ENCODE data around the gene KRTAP10-1. TPM values are rescaled to one million over a fixed set of nuclear protein-coding genes. Genes with fewer than 3 reads are reported as not detected.

Gene KRTAP10-1
- total and polyA plus RNA-seq, 2 of the 13 experiments (the other 11 are each of a cell fraction or from before 2014, with no cell fraction given) = not detected

DNA sequence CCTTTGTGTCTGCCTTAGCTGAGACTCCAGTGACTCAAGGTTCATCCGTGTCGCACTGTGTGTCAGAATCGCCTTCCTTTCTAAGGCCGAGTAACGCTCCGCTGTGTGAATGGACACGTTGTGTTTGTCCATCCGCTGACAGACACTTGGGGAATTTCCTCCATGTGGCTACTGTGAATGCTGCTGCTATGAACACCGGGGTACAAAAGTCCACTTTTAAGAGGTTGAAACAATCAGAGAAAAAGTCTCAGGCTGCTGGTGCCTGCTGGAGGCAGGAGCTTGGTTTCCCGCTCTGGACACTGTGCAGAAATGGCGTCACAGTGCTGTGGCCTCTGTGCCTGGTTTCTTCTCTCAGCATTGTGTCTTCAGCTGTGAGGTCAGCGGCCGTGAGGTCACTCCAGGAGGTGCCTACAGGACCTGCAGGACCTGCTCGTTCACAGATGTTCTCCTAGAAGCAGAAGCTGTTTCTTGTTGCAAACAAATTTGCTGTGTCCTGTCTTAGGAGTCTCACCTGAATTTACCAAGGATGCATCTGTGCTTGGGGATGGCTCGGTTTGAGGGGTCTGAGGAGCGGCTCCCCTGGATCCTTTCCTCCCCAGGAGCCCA is 34.2 kb downstream of the KRTAP10-1 start (continued):
- TF ChIP-seq ZBTB21 (CRISPR knock-in tag; IDR thresholded peaks at IDR 0.05) (peak; percentile 95), ERF (CRISPR knock-in tag; IDR thresholded peaks at IDR 0.05) (no peak), YY1 (IDR thresholded peaks at IDR 0.05; ENCODE audit: insufficient read depth, insufficient replicate concordance, low read depth, low read length) (peak; percentile 82), ZNF484 (CRISPR knock-in tag; IDR thresholded peaks at IDR 0.05; ENCODE audit: borderline replicate concordance, low read depth) (no peak), ZNF660 (CRISPR knock-in tag; IDR thresholded peaks at IDR 0.05; ENCODE audit: borderline replicate concordance, low read depth) (no peak), ZNF629 (CRISPR knock-in tag; conservative IDR thresholded peaks at IDR 0.05) (peak; percentile 34; the same call in 1 of the 2 replicates), MTA3 (CRISPR knock-in tag; IDR thresholded peaks at IDR 0.05) (no peak), ZSCAN31 (CRISPR knock-in tag; IDR thresholded peaks at IDR 0.05; ENCODE audit: low read depth) (peak; percentile 65; the same call in 1 of the 2 replicates), ZFP1 (CRISPR knock-in tag; IDR thresholded peaks at IDR 0.05) (no peak), SKI (IDR thresholded peaks at IDR 0.05; ENCODE audit: partially characterized antibody) (peak; percentile 55), ADNP (CRISPR knock-in tag; IDR thresholded peaks at IDR 0.05) (no peak), FOXA3 (CRISPR knock-in tag; IDR thresholded peaks at IDR 0.05) (peak; percentile 54; the same call in 1 of the 2 replicates), WIZ (CRISPR knock-in tag; IDR thresholded peaks at IDR 0.05) (no peak), SP4 (CRISPR knock-in tag; IDR thresholded peaks at IDR 0.05) (0 out of 2 replicates have a peak, but pooled peaks have one; percentile 13), HNRNPH1 (optimal IDR thresholded peaks at IDR 0.05; ENCODE audit: low read depth, low read length) (no peak), ZC3H4 (CRISPR knock-in tag; IDR thresholded peaks at IDR 0.05; ENCODE audit: borderline replicate concordance) (no peak), CREM (IDR thresholded peaks at IDR 0.05) (peak; percentile 71), CREM (CRISPR knock-in tag; IDR thresholded peaks at IDR 0.05) (no peak), RCOR2 (CRISPR knock-in tag; IDR thresholded peaks at IDR 0.05) (no peak), JUND (CRISPR knock-in tag; IDR thresholded peaks at IDR 0.05) (0 out of 2 replicates have a peak, but pooled peaks have one; percentile 14), NFE2L1 (CRISPR knock-in tag; IDR thresholded peaks at IDR 0.05; ENCODE audit: borderline replicate concordance) (no peak), SUZ12 (IDR thresholded peaks at IDR 0.05; ENCODE audit: low read depth, low read length) (no peak), ZNF672 (CRISPR knock-in tag; IDR thresholded peaks at IDR 0.05) (no peak)
- TF ChIP-seq, protein P1, sequence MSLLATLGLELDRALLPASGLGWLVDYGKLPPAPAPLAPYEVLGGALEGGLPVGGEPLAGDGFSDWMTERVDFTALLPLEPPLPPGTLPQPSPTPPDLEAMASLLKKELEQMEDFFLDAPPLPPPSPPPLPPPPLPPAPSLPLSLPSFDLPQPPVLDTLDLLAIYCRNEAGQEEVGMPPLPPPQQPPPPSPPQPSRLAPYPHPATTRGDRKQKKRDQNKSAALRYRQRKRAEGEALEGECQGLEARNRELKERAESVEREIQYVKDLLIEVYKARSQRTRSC (CRISPR knock-in tag; IDR thresholded peaks at IDR 0.05; ENCODE audit: low read depth) = no peak
- TF ChIP-seq, protein P2, sequence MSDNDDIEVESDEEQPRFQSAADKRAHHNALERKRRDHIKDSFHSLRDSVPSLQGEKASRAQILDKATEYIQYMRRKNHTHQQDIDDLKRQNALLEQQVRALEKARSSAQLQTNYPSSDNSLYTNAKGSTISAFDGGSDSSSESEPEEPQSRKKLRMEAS (IDR thresholded peaks at IDR 0.05) = no peak
- TF ChIP-seq, protein P3, sequence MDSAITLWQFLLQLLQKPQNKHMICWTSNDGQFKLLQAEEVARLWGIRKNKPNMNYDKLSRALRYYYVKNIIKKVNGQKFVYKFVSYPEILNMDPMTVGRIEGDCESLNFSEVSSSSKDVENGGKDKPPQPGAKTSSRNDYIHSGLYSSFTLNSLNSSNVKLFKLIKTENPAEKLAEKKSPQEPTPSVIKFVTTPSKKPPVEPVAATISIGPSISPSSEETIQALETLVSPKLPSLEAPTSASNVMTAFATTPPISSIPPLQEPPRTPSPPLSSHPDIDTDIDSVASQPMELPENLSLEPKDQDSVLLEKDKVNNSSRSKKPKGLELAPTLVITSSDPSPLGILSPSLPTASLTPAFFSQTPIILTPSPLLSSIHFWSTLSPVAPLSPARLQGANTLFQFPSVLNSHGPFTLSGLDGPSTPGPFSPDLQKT (CRISPR knock-in tag; IDR thresholded peaks at IDR 0.05; ENCODE audit: borderline replicate concordance) = no peak
- TF ChIP-seq, protein P4, sequence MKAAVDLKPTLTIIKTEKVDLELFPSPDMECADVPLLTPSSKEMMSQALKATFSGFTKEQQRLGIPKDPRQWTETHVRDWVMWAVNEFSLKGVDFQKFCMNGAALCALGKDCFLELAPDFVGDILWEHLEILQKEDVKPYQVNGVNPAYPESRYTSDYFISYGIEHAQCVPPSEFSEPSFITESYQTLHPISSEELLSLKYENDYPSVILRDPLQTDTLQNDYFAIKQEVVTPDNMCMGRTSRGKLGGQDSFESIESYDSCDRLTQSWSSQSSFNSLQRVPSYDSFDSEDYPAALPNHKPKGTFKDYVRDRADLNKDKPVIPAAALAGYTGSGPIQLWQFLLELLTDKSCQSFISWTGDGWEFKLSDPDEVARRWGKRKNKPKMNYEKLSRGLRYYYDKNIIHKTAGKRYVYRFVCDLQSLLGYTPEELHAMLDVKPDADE (CRISPR knock-in tag; IDR thresholded peaks at IDR 0.05) = no peak
- TF ChIP-seq, protein P5, sequence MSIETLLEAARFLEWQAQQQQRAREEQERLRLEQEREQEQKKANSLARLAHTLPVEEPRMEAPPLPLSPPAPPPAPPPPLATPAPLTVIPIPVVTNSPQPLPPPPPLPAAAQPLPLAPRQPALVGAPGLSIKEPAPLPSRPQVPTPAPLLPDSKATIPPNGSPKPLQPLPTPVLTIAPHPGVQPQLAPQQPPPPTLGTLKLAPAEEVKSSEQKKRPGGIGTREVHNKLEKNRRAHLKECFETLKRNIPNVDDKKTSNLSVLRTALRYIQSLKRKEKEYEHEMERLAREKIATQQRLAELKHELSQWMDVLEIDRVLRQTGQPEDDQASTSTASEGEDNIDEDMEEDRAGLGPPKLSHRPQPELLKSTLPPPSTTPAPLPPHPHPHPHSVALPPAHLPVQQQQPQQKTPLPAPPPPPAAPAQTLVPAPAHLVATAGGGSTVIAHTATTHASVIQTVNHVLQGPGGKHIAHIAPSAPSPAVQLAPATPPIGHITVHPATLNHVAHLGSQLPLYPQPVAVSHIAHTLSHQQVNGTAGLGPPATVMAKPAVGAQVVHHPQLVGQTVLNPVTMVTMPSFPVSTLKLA (IDR thresholded peaks at IDR 0.05) = peak; percentile 80

All from HepG2 (cell line).